Measurements from ENCODE around the gene CHRNB1. TPM values are rescaled to one million over a fixed set of nuclear protein-coding genes. Genes with fewer than 3 reads are reported as not detected.

Gene CHRNB1
- total and polyA plus RNA-seq, 2 donors from 2014 or later: 11.9 to 19.3 TPM

DNA sequence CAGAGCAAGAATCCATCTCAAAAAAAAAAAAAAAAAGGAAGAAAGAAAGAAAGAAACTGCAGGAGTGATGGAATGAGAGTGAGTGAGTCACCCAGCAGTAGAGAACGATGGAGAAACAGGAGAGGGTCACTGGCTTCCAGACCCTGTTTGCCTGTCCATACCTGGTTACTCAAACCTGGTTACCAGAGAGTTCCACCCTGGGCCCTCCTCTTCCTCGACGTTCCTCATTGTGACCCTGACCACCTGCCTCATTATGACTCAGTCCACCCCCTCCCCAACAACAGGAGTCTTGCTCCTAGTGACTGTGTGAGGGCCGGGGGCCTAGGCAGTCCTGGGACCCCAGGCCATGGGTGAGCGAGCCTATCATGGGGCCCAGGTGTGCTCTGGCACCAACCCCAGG, 16.3 kb upstream of the CHRNB1 start, which contains the start of gene SPEM3:
SPEM3 (plus strand) TSS at position 301 of the 400 bp plus-strand sequence; CDS start at position 347, 46 bp downstream.
- H3K36me3 ChIP-seq (ENCODE audit: control insufficient read depth in 2 of 3, insufficient read depth in 3 of 3, low read length in 3 of 3): no peaks in the 10 kb centered on the region
- DNase-seq (no peak), FAIRE-seq (no peak)
- H3K27ac ChIP-seq (ENCODE audit: low read depth in 2 of 2, low read length in 2 of 2): no peak within 1 kb of the TSS
- H3K9ac ChIP-seq (ENCODE audit: low read length in 3 of 3): no peak within 1 kb of the TSS
- H3K9me3 ChIP-seq (ENCODE audit: control insufficient read depth in 2 of 3, insufficient read depth in 1 of 3, low read length in 3 of 3): no peaks in the 10 kb centered on the region
- H3K4me3 ChIP-seq (ENCODE audit: low read length in 3 of 3): no peak within 1 kb of the TSS
- no peaks in the 10 kb centered on the region for H3K27me3 ChIP-seq (ENCODE audit: control insufficient read depth, insufficient read depth, low read length)
- TF ChIP-seq CTCF (IDR thresholded peaks at IDR 0.05; ENCODE audit: borderline replicate concordance, extremely low read depth, insufficient read depth): no peak
- intact Hi-C loops (cut with DNase I): no loop called here
- H3K4me1 ChIP-seq (ENCODE audit: control insufficient read depth in 2 of 3, insufficient read depth in 2 of 3, low read depth in 1 of 3, low read length in 3 of 3): no peaks in the 10 kb centered on the region

DNA sequence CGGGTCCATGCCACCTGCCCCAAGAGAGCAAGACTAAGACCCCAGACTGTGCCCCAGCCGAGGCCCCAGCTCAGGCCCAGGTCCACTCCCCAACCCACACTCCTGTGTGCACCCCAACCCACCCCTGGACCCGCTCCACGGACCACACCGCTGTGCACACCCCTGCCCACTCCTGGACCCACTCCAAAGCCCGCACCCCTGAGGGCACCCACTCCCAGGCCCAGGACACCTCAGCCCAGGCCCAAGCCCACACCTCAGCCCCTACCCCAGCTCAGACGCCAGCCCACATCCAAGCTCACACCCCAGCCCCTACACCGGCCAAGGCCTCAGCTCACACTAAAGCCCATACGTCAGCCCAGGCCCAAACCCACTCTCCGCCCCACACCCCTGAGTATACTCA, 15.1 kb upstream of the CHRNB1 start:
- Histone ChIP-seq H3K36me3 (ENCODE audit: control insufficient read depth in 2 of 3, insufficient read depth in 3 of 3, low read length in 3 of 3) (no peaks in the 10 kb centered on the region), H3K9me3 (ENCODE audit: control insufficient read depth in 2 of 3, insufficient read depth in 1 of 3, low read length in 3 of 3) (no peaks in the 10 kb centered on the region), H3K27ac (ENCODE audit: low read depth in 2 of 2, low read length in 2 of 2) (no peak overlapping the region), H3K4me1 (ENCODE audit: control insufficient read depth in 2 of 3, insufficient read depth in 2 of 3, low read depth in 1 of 3, low read length in 3 of 3) (no peaks in the 10 kb centered on the region), H3K4me3 (ENCODE audit: low read length in 3 of 3) (no peak overlapping the region), H3K9ac (ENCODE audit: low read length in 3 of 3) (no peak overlapping the region), H3K27me3 (ENCODE audit: control insufficient read depth, insufficient read depth, low read length) (no peaks in the 10 kb centered on the region)
- no peak for FAIRE-seq
- intact Hi-C loops (cut with DNase I): no loop called here
- TF ChIP-seq CTCF (IDR thresholded peaks at IDR 0.05; ENCODE audit: borderline replicate concordance, extremely low read depth, insufficient read depth): no peak
- no peak for DNase-seq

GRCh38 chr17:7431231-7431630, 13.6 kb upstream of the CHRNB1 start:
- Histone ChIP-seq H3K4me1 (ENCODE audit: control insufficient read depth in 2 of 3, insufficient read depth in 2 of 3, low read depth in 1 of 3, low read length in 3 of 3) (peaks cover 0 to 5% (median 0%) of the 10 kb centered on the region in 3 donors), H3K27me3 (ENCODE audit: control insufficient read depth, insufficient read depth, low read length) (no peaks in the 10 kb centered on the region), H3K4me3 (ENCODE audit: low read length in 3 of 3) (no peak overlapping the region), H3K36me3 (ENCODE audit: control insufficient read depth in 2 of 3, insufficient read depth in 3 of 3, low read length in 3 of 3) (no peaks in the 10 kb centered on the region), H3K27ac (ENCODE audit: low read depth in 2 of 2, low read length in 2 of 2) (no peak overlapping the region), H3K9me3 (ENCODE audit: control insufficient read depth in 2 of 3, insufficient read depth in 1 of 3, low read length in 3 of 3) (no peaks in the 10 kb centered on the region), H3K9ac (ENCODE audit: low read length in 3 of 3) (no peak overlapping the region)
- TF ChIP-seq CTCF (IDR thresholded peaks at IDR 0.05; ENCODE audit: borderline replicate concordance, extremely low read depth, insufficient read depth): no peak
- DNase-seq (no peak), FAIRE-seq (no peak)
- intact Hi-C loops (cut with DNase I): no loop called here

DNA sequence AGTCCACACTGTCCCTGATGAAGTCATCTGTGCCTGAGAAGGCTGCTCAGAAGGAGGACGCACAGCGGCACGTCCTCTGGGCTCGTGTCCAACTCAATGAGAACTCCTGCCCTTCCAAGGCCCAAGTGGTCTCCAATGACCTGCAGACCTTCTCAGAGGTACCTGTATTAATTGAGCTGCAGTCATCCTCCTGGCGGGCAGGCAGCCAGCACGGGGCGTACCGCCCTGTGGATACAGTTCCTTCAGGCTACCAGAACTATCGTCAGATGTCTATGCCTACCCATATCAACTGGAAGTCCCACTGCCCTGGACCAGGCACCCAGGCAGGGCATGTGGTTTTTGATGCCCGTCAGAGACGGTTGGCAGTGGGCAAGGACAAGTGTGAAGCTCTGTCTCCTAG, 12.6 kb upstream of the CHRNB1 start:
- H3K4me3 ChIP-seq (ENCODE audit: low read length in 3 of 3): no peak overlapping the region
- intact Hi-C loops (cut with DNase I): no loop called here
- no peaks in the 10 kb centered on the region for H3K27me3 ChIP-seq (ENCODE audit: control insufficient read depth, insufficient read depth, low read length)
- peaks cover 0 to 11% (median 0%) of the 10 kb centered on the region in 3 donors for H3K4me1 ChIP-seq (ENCODE audit: control insufficient read depth in 2 of 3, insufficient read depth in 2 of 3, low read depth in 1 of 3, low read length in 3 of 3)
- no peak overlapping the region for H3K9ac ChIP-seq (ENCODE audit: low read length in 3 of 3)
- no peak for FAIRE-seq
- no peaks in the 10 kb centered on the region for H3K9me3 ChIP-seq (ENCODE audit: control insufficient read depth in 2 of 3, insufficient read depth in 1 of 3, low read length in 3 of 3)
- no peaks in the 10 kb centered on the region for H3K36me3 ChIP-seq (ENCODE audit: control insufficient read depth in 2 of 3, insufficient read depth in 3 of 3, low read length in 3 of 3)
- H3K27ac ChIP-seq (ENCODE audit: low read depth in 2 of 2, low read length in 2 of 2): no peak overlapping the region
- no peak for TF ChIP-seq CTCF (IDR thresholded peaks at IDR 0.05; ENCODE audit: borderline replicate concordance, extremely low read depth, insufficient read depth)
- no peak for DNase-seq

Measured in kidney (tissue), 14 donors.